ENCODE data around the gene ESRRG. TPM values are rescaled to one million over a fixed set of nuclear protein-coding genes. Genes with fewer than 3 reads are reported as not detected.

The ESRRG gene
- total and polyA plus RNA-seq, 2 donors (not counting 3 experiments of a cell fraction or from before 2014, with no cell fraction given), result not detected

- H3K4me3 ChIP-seq (replicated peaks in 1 of 3; ENCODE audit: insufficient read depth in 1 of 3, low read depth in 1 of 3, low read length in 3 of 3), result no peak overlapping the region
- no peaks in the 10 kb centered on the region for H3K36me3 ChIP-seq (ENCODE audit: control insufficient read depth in 2 of 2, extremely low read depth in 1 of 2, insufficient read depth in 2 of 2, low read length in 2 of 2)
- H3K4me2 ChIP-seq (ENCODE audit: insufficient read depth, low read length), result no peak overlapping the region
- FAIRE-seq (no peak), DNase-seq (ENCODE audit: low read depth, low spot score) (no peak)
- H4K20me1 ChIP-seq (replicated peaks; ENCODE audit: control insufficient read depth, extremely low read depth, insufficient read depth, low read length), result no peaks in the 10 kb centered on the region
- no peaks in the 10 kb centered on the region for H3K4me1 ChIP-seq (ENCODE audit: control insufficient read depth, extremely low read depth, insufficient read depth, low read length)
- H3K27me3 ChIP-seq (ENCODE audit: control insufficient read depth in 2 of 2, insufficient read depth in 2 of 2, low read length in 2 of 2), result no peaks in the 10 kb centered on the region
- H3K9me3 ChIP-seq (replicated peaks; ENCODE audit: control insufficient read depth, insufficient read depth, low read length), result no peaks in the 10 kb centered on the region
- dilution Hi-C loops (cut with MboI; ENCODE audit: extremely low pct_ligation_motif_present, low sequenced_read_pairs) (no loop called here), intact Hi-C loops (cut with micrococcal nuclease) (no loop called here)
- TF ChIP-seq POLR2AphosphoS5 (IDR thresholded peaks at IDR 0.05; ENCODE audit: insufficient read depth, low read depth, low read length) (no peak), EZH2 (IDR thresholded peaks at IDR 0.05; ENCODE audit: borderline replicate concordance, low read depth, low read length, severe bottlenecking) (no peak), JUN (IDR thresholded peaks at IDR 0.05; ENCODE audit: borderline replicate concordance, insufficient read depth, insufficient read length, low read depth) (no peak), GATA2 (IDR thresholded peaks at IDR 0.05; ENCODE audit: insufficient read depth, insufficient read length, low read depth, low read length) (no peak), MYC (IDR thresholded peaks at IDR 0.05; ENCODE audit: low read depth, low read length) (no peak), POLR2A (IDR thresholded peaks at IDR 0.05; ENCODE audit: low read depth, low read length) (no peak), FOS (IDR thresholded peaks at IDR 0.05; ENCODE audit: borderline replicate concordance, insufficient read depth, low read length) (no peak), MAX (IDR thresholded peaks at IDR 0.05; ENCODE audit: insufficient read depth, insufficient read length) (no peak), CTCF (IDR thresholded peaks at IDR 0.05; ENCODE audit: extremely low read depth in 1 of 2, insufficient read depth in 1 of 2, low read depth in 1 of 2, low read length in 2 of 2) (no peak)
- no peaks in the 10 kb centered on the region for H3K9me1 ChIP-seq (replicated peaks; ENCODE audit: control insufficient read depth, extremely low read depth, insufficient read depth, low read length)
- H3K27ac ChIP-seq (ENCODE audit: insufficient read depth, low read depth, low read length), result no peak overlapping the region
- H2AFZ ChIP-seq (ENCODE audit: low read depth, low read length), result no peak overlapping the region
- no peaks in the 10 kb centered on the region for H3K79me2 ChIP-seq (ENCODE audit: control insufficient read depth, insufficient read depth, low read length)
- no TSS peak for BruUV-seq (replicated peaks)
- POLR2A ChIA-PET, result no interaction called here
- no peak overlapping the region for H3K9ac ChIP-seq (replicated peaks; ENCODE audit: extremely low read depth, insufficient read depth, low read length)
- CTCF ChIA-PET, result no interaction called here
Measured at GRCh38 chr1:216482620-216483019, 240.6 kb downstream of the ESRRG start.
